NCI-H146 treated with DMSO at 0.1 percent for 48 hours (cell line): ENCODE measurements around the gene DEGS2.
"Not testable (repeated sequence)": the region's sequence is repeated elsewhere in the genome, so short reads cannot be mapped to it uniquely, and the experiment has no call there.

Experiments used
- DNase-seq: peaks from one replicate; lab custom pipeline; 2025; ENCODE audit not compliant: unreplicated experiment; lab: John Stamatoyannopoulos, UW

The DEGS2 gene

GRCh38 chr14:100159094-100159864 lies at the start of gene DEGS2:
DEGS2 (minus strand) TSS chr14:100159645; CDS start chr14:100159587, 58 bp downstream.
- DNase-seq, result no peak

GRCh38 chr14:100208136-100208535 lies 48.7 kb upstream of the DEGS2 start:
- DNase-seq, result not testable (repeated sequence)

- not testable (repeated sequence) for DNase-seq
Measured at GRCh38 chr14:100207588-100207987, 48.1 kb upstream of the DEGS2 start.

DNA sequence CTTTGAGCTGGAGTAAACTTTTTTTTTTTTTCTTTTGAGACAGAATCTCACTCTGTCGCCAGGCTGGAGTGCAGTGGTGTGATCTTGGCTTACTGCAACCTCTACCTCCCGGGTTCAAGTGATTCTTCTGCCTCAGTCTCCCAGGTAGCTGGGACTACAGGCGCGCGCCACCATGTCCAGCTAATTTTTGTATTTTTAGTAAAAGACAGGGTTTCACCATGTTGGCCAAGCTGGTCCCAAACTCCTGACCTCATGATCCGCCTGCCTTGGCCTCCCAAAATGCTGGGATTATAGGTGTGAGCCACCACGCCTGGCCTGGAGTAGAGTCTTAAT lies 45.4 kb upstream of the DEGS2 start:
- not testable (repeated sequence) for DNase-seq

DNA sequence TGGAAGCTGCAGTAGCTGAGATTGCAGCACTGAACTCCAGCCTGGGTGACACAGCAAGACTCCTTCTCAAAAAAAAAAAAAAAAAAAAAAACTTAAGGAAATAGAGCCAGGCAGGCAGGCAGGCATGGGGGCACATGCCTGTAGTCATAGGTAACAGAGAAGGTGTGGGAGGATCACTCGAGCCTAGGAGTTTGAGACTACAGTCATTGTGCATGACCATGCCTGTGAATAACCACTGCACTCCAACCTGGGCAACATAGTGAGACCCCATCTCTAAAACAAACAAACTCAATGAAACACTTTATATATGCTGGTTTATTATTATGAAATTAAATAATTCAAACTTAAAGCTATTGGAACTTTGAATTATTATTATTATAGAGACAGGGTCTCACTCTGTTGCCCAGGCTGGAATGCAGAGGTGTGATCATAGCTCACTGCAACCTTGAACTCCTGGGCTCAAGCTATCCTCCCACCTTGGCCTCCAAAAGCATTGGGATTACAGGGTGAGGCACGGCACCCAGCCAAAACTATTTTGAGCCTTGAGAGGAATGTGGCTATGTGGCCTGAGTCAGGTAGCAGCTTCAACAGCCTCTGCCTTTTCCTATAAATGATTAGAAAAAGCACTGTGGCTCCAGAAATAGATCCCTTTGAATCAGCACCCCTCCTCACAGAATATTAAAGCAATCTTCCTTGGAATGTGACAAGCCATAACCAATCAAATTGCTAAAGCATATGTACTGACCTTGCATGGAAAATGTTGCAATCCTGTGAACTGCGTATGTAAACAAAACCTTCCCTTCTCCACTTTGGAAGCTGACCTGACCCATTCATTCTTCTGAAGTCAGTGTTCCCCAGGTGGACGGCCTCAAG lies 44.8 kb upstream of the DEGS2 start:
- DNase-seq, result no peak

DNA sequence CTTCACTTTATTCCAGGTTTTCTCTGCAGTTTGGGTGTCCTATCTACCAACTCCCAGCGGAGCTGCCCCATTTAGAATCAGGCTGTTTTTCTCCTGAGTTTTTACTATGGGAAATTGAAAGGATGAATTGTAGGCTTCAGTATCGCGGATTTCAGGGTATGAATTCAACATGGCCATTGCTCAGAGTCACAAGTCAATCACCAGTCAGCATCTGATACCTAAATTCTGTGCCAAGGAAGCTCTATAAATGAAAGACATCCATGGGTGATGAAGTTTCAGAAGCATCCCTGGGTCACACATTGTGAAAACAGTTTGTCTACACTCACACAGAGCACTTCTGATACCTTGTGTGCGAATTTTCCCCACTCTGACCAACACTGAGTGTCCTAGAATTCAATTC lies 43.7 kb upstream of the DEGS2 start:
- no peak for DNase-seq

GRCh38 chr14:100202712-100203111 lies 43.3 kb upstream of the DEGS2 start:
- no peak for DNase-seq

- DNase-seq, result no peak
Measured at GRCh38 chr14:100201701-100202100, 42.3 kb upstream of the DEGS2 start.

DNA sequence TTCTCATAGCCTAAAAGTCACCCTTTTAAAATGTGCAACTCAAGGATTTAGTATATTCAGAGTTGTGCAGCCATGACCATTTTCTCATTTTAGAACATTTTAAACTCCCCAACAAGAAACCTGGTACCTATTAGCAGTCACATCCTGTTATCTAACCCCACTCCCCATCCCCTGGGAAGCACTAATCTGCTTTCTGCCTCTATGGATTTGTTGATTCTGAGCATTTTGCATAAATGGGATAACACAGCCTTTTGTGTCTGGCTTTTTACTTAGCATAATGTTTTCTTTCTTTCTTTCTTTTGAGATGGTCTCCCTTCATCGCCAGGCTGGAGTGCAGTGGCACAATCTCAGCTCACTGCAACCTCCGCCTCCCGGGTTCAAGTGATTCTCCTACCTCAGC lies 40.9 kb upstream of the DEGS2 start:
- no peak for DNase-seq

GRCh38 chr14:100199240-100199860 lies 39.9 kb upstream of the DEGS2 start:
- DNase-seq, result no peak

DNA sequence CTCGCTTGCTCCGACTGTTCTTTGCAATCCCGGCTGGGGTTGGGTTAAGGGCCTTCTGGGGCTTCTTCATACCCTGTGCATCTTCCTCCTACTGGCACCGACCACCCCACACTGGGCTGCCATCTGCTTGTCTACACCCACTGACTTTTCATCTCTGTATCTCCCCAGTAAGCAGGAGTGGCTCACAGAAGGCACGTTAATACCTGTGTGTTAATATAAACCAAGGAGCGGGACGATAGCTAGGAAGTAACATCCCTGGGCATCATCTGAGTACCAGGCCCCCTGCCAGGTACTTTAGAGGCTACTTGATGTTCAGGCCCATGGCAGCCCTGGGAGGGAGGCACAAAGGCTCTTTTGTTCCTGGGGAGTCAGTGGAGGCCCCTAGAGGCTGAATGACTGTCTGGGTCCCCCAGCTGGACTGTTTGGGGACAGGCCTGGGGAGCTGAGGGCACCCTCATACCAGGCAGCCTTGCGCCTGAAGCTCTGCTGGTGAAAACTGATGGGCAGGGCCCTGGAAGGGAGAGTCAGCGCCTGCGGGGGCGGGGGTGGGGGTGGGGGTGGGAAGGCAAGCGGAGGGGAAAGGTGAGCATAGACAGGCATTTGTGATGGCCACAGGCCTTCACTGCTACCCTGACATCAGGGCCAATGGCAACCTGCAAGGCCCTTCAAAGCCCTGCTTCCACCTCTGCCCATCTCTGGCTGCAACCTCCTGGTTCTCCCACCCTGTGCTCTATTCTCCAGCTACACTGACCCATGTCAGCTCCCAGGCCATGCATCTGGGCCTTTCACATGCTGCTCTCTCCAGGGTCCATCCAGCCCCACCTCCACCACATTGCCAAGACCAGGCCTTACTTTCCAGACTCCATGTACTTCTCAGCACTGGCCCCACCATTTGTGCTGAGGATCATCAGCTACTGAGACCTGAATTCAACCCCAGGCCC lies 34.2 kb upstream of the DEGS2 start:
- no peak for DNase-seq

GRCh38 chr14:100192672-100193416 lies 33.4 kb upstream of the DEGS2 start:
- DNase-seq, result peak; percentile 91

- DNase-seq, result no peak
Measured at GRCh38 chr14:100192250-100192671, 32.8 kb upstream of the DEGS2 start.

DNA sequence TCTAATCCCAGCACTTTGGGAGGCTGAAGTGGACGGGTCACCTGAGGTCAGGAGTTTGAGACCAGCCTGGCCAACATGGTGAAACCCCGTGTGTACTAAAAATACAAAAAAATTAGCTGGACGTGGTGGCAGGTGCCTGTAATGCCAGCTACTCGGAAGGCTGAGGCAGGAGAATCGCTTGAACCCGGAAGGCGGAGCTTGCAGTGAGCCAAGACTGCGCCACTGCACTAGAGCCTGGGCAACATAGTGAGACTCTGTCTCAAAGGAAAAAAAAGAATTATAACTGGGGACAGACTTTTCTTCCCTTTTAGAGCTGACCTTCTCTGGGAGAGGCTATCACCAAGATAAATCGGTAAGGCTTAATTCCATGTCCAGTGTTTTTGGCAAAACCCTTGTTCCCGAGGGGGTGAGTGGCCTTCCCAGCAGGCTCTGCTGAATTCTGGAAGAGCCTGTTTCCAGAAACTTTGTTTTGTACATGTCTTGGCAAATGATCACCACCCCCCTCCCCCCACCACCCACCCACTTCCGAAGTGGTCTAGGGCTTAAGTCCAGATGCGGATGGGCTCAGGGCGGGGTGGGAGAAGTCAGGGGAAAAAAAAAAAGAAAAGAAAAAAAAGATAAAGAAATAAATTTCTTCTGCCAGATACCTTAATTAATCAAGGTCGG lies 32.3 kb upstream of the DEGS2 start:
- DNase-seq, result no peak

DNA sequence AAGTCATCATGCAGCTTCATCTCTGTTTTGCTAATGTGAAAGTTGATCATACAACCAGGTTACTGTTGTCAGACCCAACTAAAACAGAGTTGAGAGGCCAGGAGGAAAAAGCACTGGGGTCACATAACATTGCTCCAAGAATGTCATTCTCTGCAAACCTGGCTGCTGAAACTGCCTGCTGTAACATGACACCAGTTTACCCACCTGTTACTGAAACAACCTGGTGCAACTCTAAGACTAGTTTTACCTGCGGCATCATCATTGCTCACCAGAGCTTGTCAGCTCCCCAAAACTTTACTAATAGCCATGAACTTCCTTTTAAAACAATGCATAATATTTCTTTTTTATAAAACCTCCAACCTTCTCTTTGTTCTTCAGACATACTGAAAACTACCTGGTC lies 30.7 kb upstream of the DEGS2 start:
- DNase-seq, result no peak

GRCh38 chr14:100188392-100189030 lies 29.1 kb upstream of the DEGS2 start:
- no peak for DNase-seq

GRCh38 chr14:100187247-100187833 lies 27.9 kb upstream of the DEGS2 start:
- DNase-seq, result no peak

DNA sequence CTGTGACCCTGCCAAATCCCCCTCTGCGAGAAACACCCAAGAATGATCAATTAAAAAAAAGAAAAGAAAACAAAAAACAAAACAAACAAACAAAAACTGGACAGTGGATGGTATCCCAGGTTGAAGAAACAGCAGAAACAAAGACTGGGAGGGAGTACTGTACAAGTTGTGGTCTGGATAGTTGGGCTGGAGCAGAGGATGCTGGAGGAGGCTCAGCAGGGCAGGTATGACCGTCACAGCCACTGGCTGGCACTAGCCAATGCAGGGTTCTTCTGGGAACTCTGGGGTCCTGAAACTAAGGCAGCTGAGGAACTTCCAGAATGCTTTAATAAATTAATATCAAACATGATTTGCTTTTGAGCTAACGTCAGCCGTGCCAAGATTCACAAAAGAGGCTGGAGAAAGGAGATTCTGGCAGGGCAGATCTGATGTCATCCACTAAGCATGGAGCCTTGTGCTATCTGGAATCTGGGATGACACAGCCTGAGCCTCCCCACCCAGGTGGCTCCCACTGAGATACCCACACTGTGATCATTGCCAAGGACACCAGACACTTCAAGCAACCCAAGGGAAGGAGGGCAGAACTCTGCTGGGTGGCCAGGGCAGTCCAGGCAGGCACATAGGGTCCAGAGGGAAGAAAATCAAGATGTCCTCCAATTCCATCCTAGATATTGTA lies 22.6 kb upstream of the DEGS2 start:
- not testable (repeated sequence) for DNase-seq
